ENCODE data around the gene ZFHX3.

Gene ZFHX3

GRCh38 chr16:73067671-73068540, 20.0 kb upstream of the ZFHX3 start:
- no peak for DNase-seq (ENCODE audit: low read depth in 2 of 2)

GRCh38 chr16:73066927-73067670, 19.2 kb upstream of the ZFHX3 start:
- DNase-seq (ENCODE audit: low read depth in 2 of 2) = no peak

GRCh38 chr16:73066331-73066926, 18.5 kb upstream of the ZFHX3 start:
- no peak for DNase-seq (ENCODE audit: low read depth in 2 of 2)

- no peak for DNase-seq (ENCODE audit: low read depth in 2 of 2)
Observed at GRCh38 chr16:73065632-73066330, 17.9 kb upstream of the ZFHX3 start.

- DNase-seq (ENCODE audit: low read depth in 2 of 2) = no peak
Observed at GRCh38 chr16:73064994-73065545, 17.1 kb upstream of the ZFHX3 start.

GRCh38 chr16:73064212-73064993, 16.5 kb upstream of the ZFHX3 start:
- DNase-seq (ENCODE audit: low read depth in 2 of 2) = no peak

GRCh38 chr16:73063854-73064211, 15.9 kb upstream of the ZFHX3 start:
- no peak for DNase-seq (ENCODE audit: low read depth in 2 of 2)

GRCh38 chr16:73062743-73063733, 15.1 kb upstream of the ZFHX3 start:
- DNase-seq (ENCODE audit: low read depth in 2 of 2) = no peak

GRCh38 chr16:73062001-73062616, 14.2 kb upstream of the ZFHX3 start:
- DNase-seq (ENCODE audit: low read depth in 2 of 2) = no peak

- no peak for DNase-seq (ENCODE audit: low read depth in 2 of 2)
Observed at GRCh38 chr16:73060892-73061490, 13.1 kb upstream of the ZFHX3 start.

GRCh38 chr16:73059779-73060615, 12.1 kb upstream of the ZFHX3 start:
- no peak for DNase-seq (ENCODE audit: low read depth in 2 of 2)

- DNase-seq (ENCODE audit: low read depth in 2 of 2) = no peak
Observed at GRCh38 chr16:73058616-73059409, 10.9 kb upstream of the ZFHX3 start.

GRCh38 chr16:73058221-73058615, 10.3 kb upstream of the ZFHX3 start:
- DNase-seq (ENCODE audit: low read depth in 2 of 2) = no peak

- no peak for DNase-seq (ENCODE audit: low read depth in 2 of 2)
Observed at GRCh38 chr16:73057291-73058210, 9.6 kb upstream of the ZFHX3 start.

GRCh38 chr16:73056921-73057290, 9.0 kb upstream of the ZFHX3 start:
- no peak for DNase-seq (ENCODE audit: low read depth in 2 of 2)

- no peak for DNase-seq (ENCODE audit: low read depth in 2 of 2)
Observed at GRCh38 chr16:73056448-73056847, 8.5 kb upstream of the ZFHX3 start.
